Upper lobe of right lung (tissue), 1 donor: ENCODE results near the gene RBM20. TPM values are rescaled to one million over a fixed set of nuclear protein-coding genes. Genes with fewer than 3 reads are reported as not detected.

Source experiments
- ATAC-seq: fragments of 200-7000 bp; cut with Tn5 transposase; one replicate; pipeline ENCODE4 v1.9.1; 2020; ENCODE audit warnings: mild to moderate bottlenecking, moderate library complexity
- DNase-seq: peaks from one replicate; pipeline ENCODE4 v3.0.0-alpha.2; 2020
- H3K27ac ChIP-seq: fragments of 200-600 bp; one replicate; pipeline ENCODE4 v1.8.0; 2022
- H3K27me3 ChIP-seq: fragments of 200-600 bp; one replicate; pipeline ENCODE4 v1.8.0; 2022; ENCODE audit warnings: mild to moderate bottlenecking
- H3K36me3 ChIP-seq: fragments of 200-600 bp; one replicate; pipeline ENCODE4 v1.8.0; 2022
- H3K4me1 ChIP-seq: fragments of 200-600 bp; one replicate; pipeline ENCODE4 v1.8.0; 2022
- H3K4me3 ChIP-seq: fragments of 200-600 bp; one replicate; pipeline ENCODE4 v1.8.0; 2022; ENCODE audit warnings: mild to moderate bottlenecking
- H3K9me3 ChIP-seq: fragments of 200-600 bp; one replicate; pipeline ENCODE4 v1.8.0; 2022
- CTCF ChIP-seq: fragments of 200-600 bp; IDR thresholded peaks from one replicate; pipeline ENCODE4 v1.8.0; 2022; ENCODE audit warnings: antibody characterized with exemption
- intact Hi-C: fragments of 100-400 bp; cut with DNase I; formaldehyde crosslinking; loops from one replicate; pipeline ENCODE4 v1.11.0; 2022
- total RNA-seq: library from RNA; stranded (reverse); fragmentation: NEBNext Ultra II Directional; extraction: Animal tissue kit (Norgen Biotek cat#: 25700); gene quantifications from one replicate; pipeline ENCODE4 v1.2.1, GENCODE V29; 2021
- donor health status: DM: no; HTN: yes; CAD: no; lungs with severe emphysema.

RBM20 gene
- total RNA-seq, 1 donor from 2014 or later = 0.41 TPM

- Histone ChIP-seq H3K4me1 (no peaks in the 10 kb centered on the region), H3K36me3 (no peaks in the 10 kb centered on the region), H3K9me3 (no peaks in the 10 kb centered on the region), H3K4me3 (no peak overlapping the region), H3K27me3 (no peaks in the 10 kb centered on the region), H3K27ac (no peak overlapping the region)
- no peak for TF ChIP-seq CTCF
- intact Hi-C loops = loop anchor here (10.0 kb wide), 1 partner anchor 152 kb away; no protein-coding TSS in a partner anchor
- DNase-seq = no peak
- ATAC-seq = no peak
Measured at GRCh38 chr10:110742801-110743200, 98.7 kb downstream of the RBM20 start.

DNA sequence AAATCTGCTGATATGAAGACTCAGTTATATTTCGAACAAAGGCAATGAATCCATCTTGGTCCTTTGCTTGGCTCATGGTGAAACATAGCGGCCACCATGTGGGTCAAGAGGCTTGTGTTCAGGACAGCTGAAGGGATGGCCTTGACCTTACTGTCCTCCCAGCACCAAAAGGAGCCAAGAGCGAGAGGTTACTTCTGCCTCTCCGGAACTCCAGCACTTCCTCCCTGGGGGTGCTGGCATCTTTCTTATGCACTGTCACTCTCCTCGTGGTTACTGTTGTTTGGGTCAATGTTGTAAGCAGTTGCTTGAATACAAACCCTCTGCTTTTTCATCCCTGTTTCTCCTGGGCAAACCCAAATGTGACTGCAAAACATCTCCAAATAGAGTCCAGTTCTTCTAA lies 100.6 kb downstream of the RBM20 start:
- Histone ChIP-seq H3K27me3 (no peaks in the 10 kb centered on the region), H3K4me3 (no peak overlapping the region), H3K4me1 (no peaks in the 10 kb centered on the region), H3K36me3 (no peaks in the 10 kb centered on the region), H3K27ac (no peak overlapping the region), H3K9me3 (no peaks in the 10 kb centered on the region)
- no peak for TF ChIP-seq CTCF
- DNase-seq (no peak), ATAC-seq (peak; percentile 50)
- intact Hi-C loops = loop anchor here (10.0 kb wide), 1 partner anchor 150 kb away; no protein-coding TSS in a partner anchor

GRCh38 chr10:110746254-110746826 lies 102.2 kb downstream of the RBM20 start:
- intact Hi-C loops = loop anchor here (10.0 kb wide), 1 partner anchor 148 kb away; no protein-coding TSS in a partner anchor
- Histone ChIP-seq H3K27ac (no peak overlapping the region), H3K4me3 (no peak overlapping the region), H3K4me1 (no peaks in the 10 kb centered on the region), H3K27me3 (no peaks in the 10 kb centered on the region), H3K9me3 (no peaks in the 10 kb centered on the region), H3K36me3 (no peaks in the 10 kb centered on the region)
- TF ChIP-seq CTCF = peak; percentile 80
- ATAC-seq (peak; percentile 93), DNase-seq (no peak)

GRCh38 chr10:110746969-110747608 lies 103.0 kb downstream of the RBM20 start:
- no peak for DNase-seq
- Histone ChIP-seq H3K27ac (no peak overlapping the region), H3K27me3 (no peaks in the 10 kb centered on the region), H3K9me3 (no peaks in the 10 kb centered on the region), H3K36me3 (no peaks in the 10 kb centered on the region), H3K4me3 (no peak overlapping the region), H3K4me1 (no peaks in the 10 kb centered on the region)
- TF ChIP-seq CTCF = no peak
- intact Hi-C loops = loop anchor here (10.0 kb wide), 1 partner anchor 148 kb away; no protein-coding TSS in a partner anchor
- ATAC-seq = no peak

DNA sequence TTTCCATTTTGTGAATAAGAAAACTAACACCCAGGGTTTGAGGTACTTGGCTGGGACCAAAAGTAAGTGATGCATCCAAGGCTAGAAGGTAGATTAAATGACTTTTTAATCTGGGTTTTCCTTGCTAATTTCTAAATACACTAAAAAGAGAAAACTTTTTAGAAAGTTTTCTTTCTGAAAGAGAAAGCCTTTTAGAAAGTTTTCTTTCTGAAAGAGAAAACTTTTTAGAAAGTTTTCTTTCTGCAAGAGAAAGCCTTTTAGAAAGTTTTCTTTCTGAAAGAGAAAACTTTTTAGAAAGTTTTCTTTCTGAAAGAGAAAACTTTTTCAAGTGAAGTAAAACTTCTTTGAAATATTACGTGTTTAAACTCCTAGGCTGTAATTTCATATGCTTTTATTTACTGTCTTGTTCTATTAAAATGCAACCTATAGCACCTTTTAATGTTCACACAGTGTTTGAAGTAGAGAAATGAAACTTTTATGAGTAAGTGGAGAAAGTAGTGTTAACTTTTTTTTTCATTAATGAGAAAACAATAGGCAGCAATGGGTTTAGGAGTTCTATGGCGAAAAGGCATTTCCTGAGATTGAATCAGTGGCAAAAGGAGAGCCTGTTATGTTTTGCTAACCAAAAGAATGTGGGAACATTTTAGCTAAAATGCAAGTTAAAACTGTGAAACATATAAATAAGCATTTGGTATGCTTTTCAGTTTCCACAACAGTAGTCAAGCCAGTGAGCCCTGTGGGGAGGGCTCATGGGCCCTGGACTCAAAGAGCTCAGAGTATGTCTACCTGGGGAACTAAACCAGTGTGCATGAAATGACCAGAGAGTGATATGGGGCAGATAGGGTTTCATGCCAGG lies 103.7 kb downstream of the RBM20 start:
- Histone ChIP-seq H3K9me3 (no peaks in the 10 kb centered on the region), H3K27me3 (no peaks in the 10 kb centered on the region), H3K36me3 (no peaks in the 10 kb centered on the region), H3K4me3 (no peak overlapping the region), H3K27ac (no peak overlapping the region), H3K4me1 (no peaks in the 10 kb centered on the region)
- intact Hi-C loops = loop anchor here (10.0 kb wide), 1 partner anchor 147 kb away; no protein-coding TSS in a partner anchor
- ATAC-seq (no peak), DNase-seq (no peak)
- TF ChIP-seq CTCF = no peak
